ENCODE data around the gene FGF18.
"Not testable (repeated sequence)": the region's sequence is repeated elsewhere in the genome, so short reads cannot be mapped to it uniquely, and the experiment has no call there.

Gene FGF18

DNA sequence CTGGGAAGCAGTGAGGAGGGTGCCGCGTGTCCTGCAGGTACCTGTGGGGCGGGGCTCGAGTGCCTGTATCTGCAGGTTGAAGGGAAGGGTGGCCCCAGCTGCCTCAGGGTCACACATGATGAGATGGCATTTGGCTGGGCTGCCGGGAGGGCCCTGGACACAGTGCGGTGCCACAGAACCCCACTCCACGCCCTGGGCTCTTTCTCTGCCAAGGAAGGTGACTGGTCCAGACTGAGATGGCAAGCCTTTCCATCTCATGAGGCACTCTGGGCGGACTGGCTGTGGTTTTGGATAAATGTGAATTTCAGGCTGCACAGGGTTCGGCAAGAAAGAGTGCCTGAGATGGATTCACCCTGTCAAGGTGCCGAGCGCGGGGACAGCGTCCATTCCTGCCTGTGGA lies 69.4 kb downstream of the FGF18 start:
- H3K4me3 ChIP-seq (ENCODE audit: low read length) = no peak overlapping the region
- no peak for TF ChIP-seq ZNF274 (IDR thresholded peaks at IDR 0.05; ENCODE audit: low read depth, low read length)

DNA sequence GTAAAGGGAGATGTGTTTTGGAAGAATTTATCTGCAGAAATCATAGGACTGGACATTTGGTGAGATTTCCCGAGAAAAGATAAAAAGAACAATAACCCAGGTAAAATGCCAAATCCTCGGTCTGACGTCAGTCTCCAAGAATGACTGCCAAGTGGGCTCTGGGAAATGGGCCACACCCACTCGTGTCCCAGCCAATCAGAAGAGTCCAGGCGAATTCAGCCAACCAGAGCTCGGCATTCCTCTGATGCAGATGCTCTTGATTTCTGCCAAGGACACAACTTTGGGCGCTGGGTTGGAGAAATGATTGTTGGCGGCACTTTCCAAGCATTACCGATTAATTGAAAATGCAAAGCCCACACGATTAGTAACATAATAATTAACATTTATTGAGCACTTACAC lies 73.3 kb downstream of the FGF18 start:
- no peak for TF ChIP-seq ZNF274 (IDR thresholded peaks at IDR 0.05; ENCODE audit: low read depth, low read length)
- no peak overlapping the region for H3K4me3 ChIP-seq (ENCODE audit: low read length)

DNA sequence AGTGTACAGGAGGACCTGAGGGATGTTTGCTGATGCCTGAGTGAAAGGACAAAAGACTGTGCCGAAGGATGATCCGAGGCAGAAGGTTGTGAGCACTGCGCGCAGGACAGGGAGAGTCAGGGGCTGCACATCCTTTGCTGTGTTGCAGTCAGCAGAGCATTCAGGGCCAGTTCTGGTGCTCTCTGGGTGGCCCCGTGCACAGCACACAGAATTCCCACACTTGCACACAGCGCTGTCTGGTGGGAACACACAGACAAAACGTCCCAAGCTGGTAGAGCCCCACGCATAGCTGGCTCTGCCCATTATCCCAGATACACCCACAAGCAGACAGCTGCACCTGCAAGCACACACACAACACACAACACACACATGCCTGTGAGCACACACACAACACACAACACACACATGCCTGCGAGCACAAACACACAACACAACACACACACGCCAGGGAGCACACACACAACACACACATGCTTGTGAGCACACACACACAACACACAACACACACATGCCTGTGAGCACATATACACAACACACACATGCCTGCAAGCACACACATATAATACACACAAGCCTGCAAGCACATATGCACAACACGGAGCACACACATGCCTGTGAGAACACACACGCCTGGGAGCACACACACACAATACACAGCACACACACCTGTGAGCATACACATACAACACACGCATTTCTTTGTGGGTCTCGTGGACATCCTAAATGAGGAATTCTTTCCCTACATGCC lies 74.4 kb downstream of the FGF18 start:
- TF ChIP-seq ZNF274 (IDR thresholded peaks at IDR 0.05; ENCODE audit: low read depth, low read length) = no peak
- H3K4me3 ChIP-seq (ENCODE audit: low read length) = no peak overlapping the region

DNA sequence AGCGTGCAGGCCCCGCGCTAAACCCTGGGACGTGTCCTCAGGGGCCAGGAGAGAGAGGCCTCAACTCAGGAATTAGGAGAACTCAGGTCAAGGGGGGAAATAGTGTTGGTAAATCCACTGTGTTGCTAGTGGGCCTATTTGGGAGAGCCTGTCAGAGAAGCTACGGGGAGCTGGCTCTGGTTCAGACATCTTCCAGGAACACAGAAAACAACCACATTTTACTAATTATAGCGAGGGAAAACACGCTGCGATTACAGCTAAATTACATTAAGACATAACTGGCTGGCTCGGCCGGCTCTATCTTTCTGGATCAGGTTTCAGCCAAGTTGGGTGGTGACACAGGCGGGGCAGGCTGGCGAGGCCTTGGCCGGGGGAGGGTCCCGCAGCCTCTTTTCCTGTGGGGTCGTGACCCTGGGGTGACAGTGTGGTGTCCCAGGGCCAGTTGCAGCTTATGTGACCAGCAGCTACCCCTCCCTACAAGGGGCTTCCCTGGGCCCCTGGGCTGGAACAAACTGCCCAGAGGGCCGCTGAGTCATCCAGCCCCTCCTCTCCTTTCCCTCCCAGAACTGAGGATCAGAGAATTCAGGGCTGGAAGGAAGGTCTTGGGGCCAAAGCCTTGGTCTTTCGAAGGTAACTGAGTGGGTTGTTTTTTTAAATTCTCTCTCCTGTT lies 75.1 kb downstream of the FGF18 start:
- no peak overlapping the region for H3K4me3 ChIP-seq (ENCODE audit: low read length)
- TF ChIP-seq ZNF274 (IDR thresholded peaks at IDR 0.05; ENCODE audit: low read depth, low read length) = no peak

DNA sequence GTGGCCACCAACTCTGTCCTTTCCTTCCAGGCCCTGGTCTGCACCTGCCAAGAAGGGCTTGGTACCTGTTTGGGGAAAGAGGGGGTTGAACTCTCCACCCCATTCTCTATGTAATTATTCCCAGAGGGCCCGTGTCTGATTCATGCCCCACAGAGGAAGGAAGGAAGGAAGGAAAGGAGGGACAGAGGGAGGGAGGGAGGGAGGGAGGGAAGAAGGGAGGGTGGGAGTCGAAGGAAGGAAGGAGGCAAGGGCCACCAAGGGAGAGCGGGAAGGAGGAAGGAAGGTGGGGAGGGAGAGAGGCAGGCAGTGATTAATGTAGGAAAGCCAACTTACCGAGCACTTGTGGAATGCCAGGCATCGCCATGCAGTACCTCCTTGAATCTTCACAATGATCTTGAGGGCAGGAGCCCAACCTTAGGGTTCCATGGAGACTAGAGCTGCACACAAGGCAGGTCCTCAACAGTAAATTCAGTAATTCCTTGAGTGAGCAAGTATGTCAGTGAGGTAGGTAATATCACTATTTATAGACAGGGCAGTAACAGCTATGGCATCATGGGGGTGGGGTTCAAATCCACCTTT lies 75.8 kb downstream of the FGF18 start:
- no peak for TF ChIP-seq ZNF274 (IDR thresholded peaks at IDR 0.05; ENCODE audit: low read depth, low read length)
- no peak overlapping the region for H3K4me3 ChIP-seq (ENCODE audit: low read length)

DNA sequence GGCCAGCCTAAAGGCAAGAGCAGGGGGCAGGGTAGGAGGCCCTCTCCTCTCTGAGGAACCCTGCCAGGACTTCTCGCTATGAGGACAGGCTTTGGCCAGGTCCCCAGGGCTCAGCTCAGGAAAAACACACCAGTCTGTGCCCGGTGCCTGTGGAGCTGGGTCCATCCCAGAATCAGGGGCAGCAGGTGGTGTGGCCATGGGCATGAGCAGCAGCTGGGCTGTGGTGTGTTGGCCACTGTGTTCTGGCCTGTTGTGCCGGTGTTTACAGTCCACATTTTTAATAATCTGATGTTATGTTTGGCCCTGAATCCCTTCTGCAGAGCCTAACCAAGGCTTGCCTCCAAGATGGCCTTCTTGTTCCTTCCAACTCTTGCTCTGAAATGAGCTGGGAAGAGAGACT lies 77.0 kb downstream of the FGF18 start:
- no peak for TF ChIP-seq ZNF274 (IDR thresholded peaks at IDR 0.05; ENCODE audit: low read depth, low read length)
- no peak overlapping the region for H3K4me3 ChIP-seq (ENCODE audit: low read length)

DNA sequence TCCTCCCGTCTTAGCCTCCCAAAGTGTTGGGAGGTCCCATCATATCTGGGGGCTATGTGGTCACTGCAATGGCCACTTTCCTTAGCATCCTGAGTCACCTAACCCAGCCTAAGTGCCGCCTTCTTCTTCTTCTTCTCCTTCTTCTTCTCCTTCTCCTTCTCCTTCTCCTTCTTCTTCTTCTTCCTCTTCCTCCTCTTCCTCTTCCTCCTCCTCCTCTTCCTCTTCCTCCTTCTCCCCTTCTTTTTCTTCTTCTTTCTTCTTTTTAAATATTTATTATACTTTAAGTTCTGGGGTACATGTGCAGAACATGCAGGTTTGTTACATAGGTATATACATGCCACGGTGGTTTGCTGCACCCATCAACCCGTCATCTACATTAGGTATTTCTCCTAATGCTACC lies 78.0 kb downstream of the FGF18 start:
- not testable (repeated sequence) for H3K4me3 ChIP-seq (ENCODE audit: low read length)

DNA sequence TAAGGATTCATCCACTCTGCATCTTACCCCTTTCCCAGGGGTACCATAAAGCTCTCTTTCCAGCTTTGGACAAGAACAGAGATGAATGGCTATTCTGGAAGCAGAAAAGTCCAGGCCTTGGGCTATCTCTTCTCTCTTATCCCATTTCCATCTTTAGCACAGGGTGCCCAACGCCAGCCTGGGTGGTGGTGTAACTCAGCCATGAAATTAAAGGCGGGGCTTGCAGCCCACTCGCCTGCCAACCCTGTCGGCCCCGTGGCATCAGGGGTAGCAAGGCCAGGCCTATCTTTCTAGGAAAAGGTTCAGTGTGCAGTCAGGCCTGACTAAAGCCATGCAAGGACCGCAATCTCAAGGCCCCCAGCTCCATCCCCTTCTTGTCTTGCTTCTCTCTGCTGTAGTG lies 78.7 kb downstream of the FGF18 start:
- no peak for TF ChIP-seq ZNF274 (IDR thresholded peaks at IDR 0.05; ENCODE audit: low read depth, low read length)
- H3K4me3 ChIP-seq (ENCODE audit: low read length) = no peak overlapping the region

DNA sequence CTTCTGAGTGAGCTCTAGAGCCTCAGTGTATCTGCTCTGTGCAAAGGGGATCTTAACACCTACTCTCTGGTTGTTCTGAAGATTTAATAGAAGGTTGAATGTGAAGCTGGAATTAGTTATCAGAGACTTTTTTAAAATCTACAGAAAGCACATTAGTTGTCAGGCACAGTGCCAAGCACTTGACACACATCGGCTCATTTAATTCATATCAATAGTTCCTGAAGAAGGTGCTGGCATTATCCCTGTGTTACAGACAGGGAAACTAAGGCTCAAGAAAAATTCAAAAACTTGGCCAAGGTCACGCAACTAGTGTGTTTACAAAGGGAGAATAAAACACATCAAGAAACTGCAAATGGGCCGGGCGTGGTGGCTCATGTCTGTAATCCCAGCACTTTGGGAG lies 80.2 kb downstream of the FGF18 start:
- no peak overlapping the region for H3K4me3 ChIP-seq (ENCODE audit: low read length)
- no peak for TF ChIP-seq ZNF274 (IDR thresholded peaks at IDR 0.05; ENCODE audit: low read depth, low read length)

DNA sequence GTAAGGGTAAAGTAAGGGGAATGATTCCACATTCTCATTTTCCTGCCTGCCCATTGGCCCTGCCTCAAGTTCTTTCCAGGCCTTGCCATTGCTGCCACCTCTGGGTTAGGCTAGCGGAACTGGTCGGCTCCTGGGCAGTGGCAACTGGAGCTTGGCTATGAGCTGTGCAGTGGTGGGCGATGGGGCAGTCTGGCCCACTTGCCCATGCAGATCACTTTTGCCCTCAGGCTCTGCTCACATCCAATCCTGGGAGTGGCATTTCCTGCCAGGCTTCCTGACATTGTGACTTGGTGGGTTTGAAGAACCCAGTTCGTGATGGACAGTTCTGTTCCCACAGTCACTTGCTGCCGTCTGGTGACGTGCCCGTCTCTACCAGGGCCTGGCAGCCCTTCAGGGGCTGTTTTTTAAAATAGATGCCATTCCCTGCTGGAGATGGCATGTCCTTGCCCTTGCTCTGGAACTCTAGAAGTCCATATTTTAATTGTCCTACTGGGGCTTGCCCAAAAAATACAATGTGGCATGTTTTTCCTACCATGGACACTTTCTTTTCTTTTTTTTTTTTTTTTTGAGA lies 86.1 kb downstream of the FGF18 start:
- no peak for TF ChIP-seq ZNF274 (IDR thresholded peaks at IDR 0.05; ENCODE audit: low read depth, low read length)
- no peak overlapping the region for H3K4me3 ChIP-seq (ENCODE audit: low read length)

DNA sequence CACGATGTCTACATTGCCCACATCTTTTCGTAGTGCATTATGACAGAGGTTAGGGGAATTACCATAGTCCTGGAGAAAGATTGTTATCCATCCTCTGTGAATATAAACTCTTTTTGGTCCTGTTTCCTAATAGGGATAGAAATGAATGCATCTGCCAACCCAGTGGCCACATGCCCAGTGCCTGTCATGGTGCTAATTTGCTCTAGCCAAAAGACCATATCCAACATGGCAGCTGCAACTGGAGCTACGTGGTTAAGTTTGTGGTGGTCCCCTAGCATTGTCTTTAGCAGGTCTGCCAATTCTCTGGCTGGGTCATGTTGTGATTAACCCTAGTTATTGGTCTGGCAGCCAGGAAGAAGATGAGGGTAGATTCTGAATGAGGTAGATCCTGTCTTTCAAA lies 87.5 kb downstream of the FGF18 start:
- no peak for TF ChIP-seq ZNF274 (IDR thresholded peaks at IDR 0.05; ENCODE audit: low read depth, low read length)
- no peak overlapping the region for H3K4me3 ChIP-seq (ENCODE audit: low read length)
